Stimulated activated CD4-positive, alpha-beta T cell treated with anti-CD3 and anti-CD28 coated beads, Interleukin-4, amount 100 ng/mL, for 24 hours (primary cell): Measurements from ENCODE around the gene YTHDF1.
"Not testable (repeated sequence)": the region's sequence is repeated elsewhere in the genome, so short reads cannot be mapped to it uniquely, and the experiment has no call there.

Experiments
- DNase-seq: peaks from one replicate; pipeline ENCODE4 v3.0.0-alpha.2; 2020

Gene YTHDF1

GRCh38 chr20:63167026-63167917 lies 48.7 kb downstream of the YTHDF1 start:
- DNase-seq: no peak

- no peak for DNase-seq
Observed at GRCh38 chr20:63166193-63167020, 49.5 kb downstream of the YTHDF1 start.

GRCh38 chr20:63165356-63166192 lies 50.4 kb downstream of the YTHDF1 start:
- no peak for DNase-seq

- no peak for DNase-seq
Observed at GRCh38 chr20:63164484-63165355, 51.2 kb downstream of the YTHDF1 start.

GRCh38 chr20:63163596-63164483 lies 52.1 kb downstream of the YTHDF1 start:
- no peak for DNase-seq

GRCh38 chr20:63163171-63163570 lies 52.8 kb downstream of the YTHDF1 start:
- no peak for DNase-seq

- DNase-seq: no peak
Observed at GRCh38 chr20:63162206-63162795, 53.6 kb downstream of the YTHDF1 start.

GRCh38 chr20:63161176-63161651 lies 54.7 kb downstream of the YTHDF1 start:
- DNase-seq: no peak

- no peak for DNase-seq
Observed at GRCh38 chr20:63160641-63161175, 55.2 kb downstream of the YTHDF1 start.

GRCh38 chr20:63159826-63160640 lies 55.9 kb downstream of the YTHDF1 start:
- DNase-seq: no peak

GRCh38 chr20:63159251-63159650 lies 56.7 kb downstream of the YTHDF1 start:
- DNase-seq: not testable (repeated sequence)

- no peak for DNase-seq
Observed at GRCh38 chr20:63158845-63159244, 57.1 kb downstream of the YTHDF1 start.

- no peak for DNase-seq
Observed at GRCh38 chr20:63158352-63158751, 57.6 kb downstream of the YTHDF1 start.

- not testable (repeated sequence) for DNase-seq
Observed at GRCh38 chr20:63157431-63157830, 58.5 kb downstream of the YTHDF1 start.

GRCh38 chr20:63156221-63156671 lies 59.7 kb downstream of the YTHDF1 start:
- no peak for DNase-seq

- no peak for DNase-seq
Observed at GRCh38 chr20:63155266-63156165, 60.4 kb downstream of the YTHDF1 start.

- no peak for DNase-seq
Observed at GRCh38 chr20:63154395-63154794, 61.5 kb downstream of the YTHDF1 start.
